ENCODE data around the gene TMCC3. TPM values are rescaled to one million over a fixed set of nuclear protein-coding genes. Genes with fewer than 3 reads are reported as not detected.
"Not testable (repeated sequence)": the region's sequence is repeated elsewhere in the genome, so short reads cannot be mapped to it uniquely, and the experiment has no call there.

The TMCC3 gene
- total RNA-seq, 1 experiment from 2014 or later = 1.9 TPM

DNA sequence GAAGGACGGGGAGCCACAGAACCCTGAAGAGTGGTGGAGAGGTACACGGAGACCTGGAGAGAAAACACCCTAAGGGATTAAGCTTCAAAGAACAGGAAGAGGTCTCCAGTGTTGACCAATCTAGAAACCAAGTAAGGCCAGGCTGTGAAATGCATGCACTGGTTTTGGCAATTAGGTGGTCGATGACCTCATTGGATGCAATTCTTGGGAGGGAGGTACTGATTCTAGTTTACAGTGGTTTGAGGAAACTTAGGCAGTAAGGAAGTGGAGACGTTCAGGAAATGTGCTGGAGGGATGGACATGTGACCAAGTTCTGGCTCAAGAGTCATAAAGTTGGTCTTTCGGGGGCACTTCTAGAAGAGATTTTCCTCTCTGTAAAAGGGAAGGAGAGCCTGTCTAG lies 99.4 kb downstream of the TMCC3 start:
- Mint-ChIP-seq H3K9me3 (ENCODE audit: unreplicated experiment) (no peaks in the 10 kb centered on the region), H3K27me3 (ENCODE audit: insufficient read depth, unreplicated experiment) (no peaks in the 10 kb centered on the region), H3K27ac (ENCODE audit: low read depth, unreplicated experiment) (no peak overlapping the region), H3K4me3 (ENCODE audit: unreplicated experiment) (no peak overlapping the region), H3K4me1 (ENCODE audit: insufficient read depth, unreplicated experiment) (peaks cover 18% of the 10 kb centered on the region), H3K36me3 (ENCODE audit: insufficient read depth, unreplicated experiment) (peaks cover 10% of the 10 kb centered on the region)
- CTCF ChIA-PET = interaction anchor here (0.6 to 1.7 kb wide), 5 partner anchors 19 to 723 kb away, joined by 3 read pairs; no protein-coding TSS in a partner anchor
- TF ChIP-seq, protein P1, sequence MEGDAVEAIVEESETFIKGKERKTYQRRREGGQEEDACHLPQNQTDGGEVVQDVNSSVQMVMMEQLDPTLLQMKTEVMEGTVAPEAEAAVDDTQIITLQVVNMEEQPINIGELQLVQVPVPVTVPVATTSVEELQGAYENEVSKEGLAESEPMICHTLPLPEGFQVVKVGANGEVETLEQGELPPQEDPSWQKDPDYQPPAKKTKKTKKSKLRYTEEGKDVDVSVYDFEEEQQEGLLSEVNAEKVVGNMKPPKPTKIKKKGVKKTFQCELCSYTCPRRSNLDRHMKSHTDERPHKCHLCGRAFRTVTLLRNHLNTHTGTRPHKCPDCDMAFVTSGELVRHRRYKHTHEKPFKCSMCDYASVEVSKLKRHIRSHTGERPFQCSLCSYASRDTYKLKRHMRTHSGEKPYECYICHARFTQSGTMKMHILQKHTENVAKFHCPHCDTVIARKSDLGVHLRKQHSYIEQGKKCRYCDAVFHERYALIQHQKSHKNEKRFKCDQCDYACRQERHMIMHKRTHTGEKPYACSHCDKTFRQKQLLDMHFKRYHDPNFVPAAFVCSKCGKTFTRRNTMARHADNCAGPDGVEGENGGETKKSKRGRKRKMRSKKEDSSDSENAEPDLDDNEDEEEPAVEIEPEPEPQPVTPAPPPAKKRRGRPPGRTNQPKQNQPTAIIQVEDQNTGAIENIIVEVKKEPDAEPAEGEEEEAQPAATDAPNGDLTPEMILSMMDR (IDR thresholded peaks at IDR 0.05; ENCODE audit: unreplicated experiment) = no peak
- BruUV-seq (replicated peaks) = no TSS peak
- intact Hi-C loops (cut with micrococcal nuclease) = loop anchor here (5.0 kb wide), 1 partner anchor 51 kb away; no protein-coding TSS in a partner anchor
- no peak for DNase-seq (ENCODE audit: unreplicated experiment)
- POLR2A ChIA-PET = interaction anchor here (0.6 to 1.2 kb wide), 3 partner anchors 10 to 359 kb away, joined by 3 to 4 read pairs (median 3); no protein-coding TSS in a partner anchor

DNA sequence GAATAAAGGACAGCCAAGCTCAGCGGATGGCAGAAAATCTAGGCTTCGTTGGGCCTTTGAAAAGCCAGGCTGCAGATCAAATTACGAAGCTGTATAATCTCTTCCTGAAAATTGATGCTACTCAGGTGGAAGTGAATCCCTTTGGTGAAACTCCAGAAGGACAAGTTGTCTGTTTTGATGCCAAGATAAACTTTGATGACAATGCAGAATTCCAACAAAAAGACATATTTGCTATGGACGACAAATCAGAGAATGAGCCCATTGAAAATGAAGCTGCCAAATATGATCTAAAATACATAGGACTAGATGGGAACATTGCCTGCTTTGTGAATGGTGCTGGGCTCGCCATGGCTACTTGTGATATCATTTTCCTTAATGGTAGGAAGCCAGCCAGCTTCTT lies 101.5 kb downstream of the TMCC3 start:
- ChIA-PET CTCF (interaction anchor here (0.6 to 1.3 kb wide), 9 partner anchors 9 to 414 kb away, joined by 3 to 6 read pairs (median 3); no protein-coding TSS in a partner anchor), POLR2A (interaction anchor here (0.6 to 1.2 kb wide), 4 partner anchors 12 to 141 kb away, joined by 3 to 4 read pairs (median 4); no protein-coding TSS in a partner anchor)
- not testable (repeated sequence) for H3K27me3 Mint-ChIP-seq (ENCODE audit: insufficient read depth, unreplicated experiment); H3K27ac Mint-ChIP-seq (ENCODE audit: low read depth, unreplicated experiment); H3K4me3 Mint-ChIP-seq (ENCODE audit: unreplicated experiment); BruUV-seq (replicated peaks); H3K9me3 Mint-ChIP-seq (ENCODE audit: unreplicated experiment); DNase-seq (ENCODE audit: unreplicated experiment)
- intact Hi-C loops (cut with micrococcal nuclease) = loop anchor here (5.0 to 10.0 kb wide), 3 partner anchors 523 to 986 kb away; partner anchors contain the start of gene NR2C1
- H3K4me1 Mint-ChIP-seq (ENCODE audit: insufficient read depth, unreplicated experiment) = peaks cover 13% of the 10 kb centered on the region
- H3K36me3 Mint-ChIP-seq (ENCODE audit: insufficient read depth, unreplicated experiment) = peaks cover 10% of the 10 kb centered on the region

GRCh38 chr12:94545935-94546771 lies 104.2 kb downstream of the TMCC3 start:
- TF ChIP-seq, protein P1 (IDR thresholded peaks at IDR 0.05; ENCODE audit: unreplicated experiment) = peak; percentile 84
- Mint-ChIP-seq H3K27me3 (ENCODE audit: insufficient read depth, unreplicated experiment) (no peaks in the 10 kb centered on the region), H3K27ac (ENCODE audit: low read depth, unreplicated experiment) (no peak overlapping the region), H3K9me3 (ENCODE audit: unreplicated experiment) (no peaks in the 10 kb centered on the region), H3K4me1 (ENCODE audit: insufficient read depth, unreplicated experiment) (peaks cover 5% of the 10 kb centered on the region), H3K36me3 (ENCODE audit: insufficient read depth, unreplicated experiment) (peaks cover 10% of the 10 kb centered on the region), H3K4me3 (ENCODE audit: unreplicated experiment) (no peak overlapping the region)
- no TSS peak for BruUV-seq (replicated peaks)
- ChIA-PET POLR2A (interaction anchor here (0.8 kb wide), 1 partner anchor 9 kb away, joined by 3 read pairs; no protein-coding TSS in a partner anchor), CTCF (interaction anchor here (0.5 to 2.9 kb wide), 15 partner anchors 9 to 1140 kb away, joined by 3 to 19 read pairs (median 4); no protein-coding TSS in a partner anchor)
- peak; percentile 67 for DNase-seq (ENCODE audit: unreplicated experiment)
- intact Hi-C loops (cut with micrococcal nuclease) = loop anchor here (1.0 to 10.0 kb wide), 8 partner anchors 180 to 989 kb away; partner anchors contain the start of gene NR2C1

DNA sequence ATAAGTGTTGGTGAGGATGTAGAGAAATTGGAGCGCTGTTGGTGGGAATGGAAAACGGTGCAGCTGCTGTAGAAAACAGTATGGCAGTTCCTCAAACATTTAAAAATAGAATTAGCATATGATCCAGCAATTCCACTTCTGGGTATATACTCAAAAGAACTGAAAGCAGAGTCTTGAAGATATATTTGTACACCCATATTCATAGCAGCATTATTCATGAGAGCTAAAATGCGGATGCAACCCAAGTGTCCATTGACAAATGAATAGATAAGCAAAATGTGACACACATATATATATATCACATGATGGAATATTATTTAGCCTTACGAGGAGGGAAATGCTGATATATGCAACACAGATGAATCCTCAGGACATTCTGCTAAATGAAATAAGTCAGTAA lies 106.0 kb downstream of the TMCC3 start:
- BruUV-seq (replicated peaks) = no TSS peak
- Mint-ChIP-seq H3K27me3 (ENCODE audit: insufficient read depth, unreplicated experiment) (no peaks in the 10 kb centered on the region), H3K4me3 (ENCODE audit: unreplicated experiment) (no peak overlapping the region), H3K36me3 (ENCODE audit: insufficient read depth, unreplicated experiment) (peaks cover 10% of the 10 kb centered on the region), H3K4me1 (ENCODE audit: insufficient read depth, unreplicated experiment) (no peaks in the 10 kb centered on the region), H3K27ac (ENCODE audit: low read depth, unreplicated experiment) (no peak overlapping the region), H3K9me3 (ENCODE audit: unreplicated experiment) (no peaks in the 10 kb centered on the region)
- DNase-seq (ENCODE audit: unreplicated experiment) = no peak
- CTCF ChIA-PET = interaction anchor here (0.7 to 2.9 kb wide), 2 partner anchors 38 to 210 kb away, joined by 3 to 19 read pairs; no protein-coding TSS in a partner anchor
- TF ChIP-seq, protein P1 (IDR thresholded peaks at IDR 0.05; ENCODE audit: unreplicated experiment) = no peak
- POLR2A ChIA-PET = interaction anchor here (0.7 kb wide), 1 partner anchor 143 kb away, joined by 4 read pairs; no protein-coding TSS in a partner anchor
- intact Hi-C loops (cut with micrococcal nuclease) = loop anchor here (10.0 kb wide), 1 partner anchor 990 kb away; no protein-coding TSS in a partner anchor

Data from MCF 10A (cell line).